Stimulated activated CD8-positive, alpha-beta memory T cell treated with anti-CD3 and anti-CD28 coated beads, Interleukin-15, amount 100 ng/mL, for 24 hours (primary cell): ENCODE data around the gene AKR7A2.

Experiments
- DNase-seq: peaks from one replicate; pipeline ENCODE4 v3.0.0-alpha.2; 2020; ENCODE audit warnings: low read depth

The AKR7A2 gene

DNA sequence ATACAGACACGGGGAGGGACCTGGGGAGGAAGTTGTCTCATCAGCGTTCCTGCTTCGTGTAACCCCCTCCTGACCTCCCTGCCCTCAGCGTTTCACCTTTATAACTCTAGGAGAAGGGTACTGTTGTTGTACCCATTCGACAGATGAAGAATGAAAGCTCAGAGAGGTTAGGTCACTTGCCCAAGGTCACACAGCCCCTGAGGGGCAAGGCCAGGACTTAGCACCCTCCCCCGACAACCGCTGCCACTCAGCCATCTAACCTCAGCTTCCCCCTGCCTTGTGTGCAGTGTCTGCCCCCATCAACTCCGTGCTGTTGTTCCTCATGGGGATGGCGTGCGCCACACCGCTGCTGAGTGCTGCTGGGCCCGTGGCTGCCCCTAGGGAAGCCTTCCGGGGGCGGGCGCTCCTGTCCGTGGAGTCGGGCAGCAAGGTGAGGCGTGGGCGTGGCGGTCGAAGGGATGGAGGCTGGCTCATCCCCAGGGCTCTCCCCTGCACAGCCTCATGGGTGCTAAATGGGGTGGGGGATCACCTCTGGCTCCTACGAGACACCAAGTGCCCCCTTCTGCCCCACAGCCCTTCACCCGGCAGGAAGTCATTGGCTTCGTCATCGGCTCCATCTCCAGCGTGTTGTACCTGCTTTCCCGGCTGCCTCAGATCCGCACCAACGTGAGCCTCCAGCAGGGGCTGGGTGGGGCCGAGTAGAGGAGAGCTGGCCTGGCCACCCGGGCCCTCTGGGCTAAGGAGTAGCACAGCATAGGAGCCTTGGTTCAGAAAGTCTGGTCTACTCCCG is 14.2 kb upstream of the AKR7A2 start:
- DNase-seq, result no peak

- no peak for DNase-seq
Measured at GRCh38 chr1:19325368-19325957, 13.5 kb upstream of the AKR7A2 start.

GRCh38 chr1:19324665-19324990 is 12.7 kb upstream of the AKR7A2 start:
- DNase-seq, result no peak

- DNase-seq, result no peak
Measured at GRCh38 chr1:19323987-19324664, 12.2 kb upstream of the AKR7A2 start.

GRCh38 chr1:19322481-19322880 is 10.5 kb upstream of the AKR7A2 start:
- no peak for DNase-seq

- DNase-seq, result no peak
Measured at GRCh38 chr1:19321071-19321470, 9.1 kb upstream of the AKR7A2 start.

- DNase-seq, result no peak
Measured at GRCh38 chr1:19319196-19319595, 7.3 kb upstream of the AKR7A2 start.

GRCh38 chr1:19317126-19317910 is 5.4 kb upstream of the AKR7A2 start:
- DNase-seq, result no peak

DNA sequence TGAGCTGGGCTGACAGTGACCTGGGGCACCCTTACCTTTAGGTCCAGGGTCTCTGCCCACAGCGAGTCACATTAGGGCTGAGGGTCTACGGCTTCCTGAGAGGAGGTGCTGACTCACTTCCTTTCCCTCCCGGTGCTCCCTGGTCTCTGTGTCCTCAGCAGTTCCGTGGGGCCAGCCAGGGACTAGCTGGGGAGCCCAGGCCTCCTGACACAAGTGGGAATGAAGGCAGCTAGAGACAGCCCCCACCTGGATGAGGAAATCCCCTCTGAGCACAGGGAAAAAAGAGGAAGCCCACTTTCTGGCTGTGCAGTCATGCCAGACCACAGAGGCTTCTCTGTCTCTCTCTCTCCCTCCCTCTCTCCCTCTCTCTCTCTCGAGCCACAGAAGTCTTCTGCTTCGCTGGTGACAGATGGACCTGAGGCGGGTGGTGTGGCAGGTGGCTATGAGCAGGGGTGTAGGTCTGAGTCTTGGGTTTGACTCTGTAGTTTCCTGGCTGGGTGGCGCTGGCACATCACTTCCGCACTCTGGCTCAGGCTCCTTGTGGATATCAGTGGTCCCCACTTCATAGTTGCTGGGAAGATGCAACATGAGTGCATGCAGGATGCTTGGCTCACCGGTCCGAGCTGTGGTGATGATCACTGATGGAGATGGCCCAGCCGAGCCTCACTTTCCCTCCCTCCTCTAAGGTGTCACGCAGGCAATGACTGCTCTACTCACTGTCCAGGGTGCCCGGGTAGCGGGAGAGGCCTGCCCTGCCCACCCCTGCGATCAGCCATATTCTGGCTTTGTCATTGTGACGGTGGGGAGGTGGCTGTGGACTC is 3.6 kb upstream of the AKR7A2 start:
- DNase-seq, result no peak

DNA sequence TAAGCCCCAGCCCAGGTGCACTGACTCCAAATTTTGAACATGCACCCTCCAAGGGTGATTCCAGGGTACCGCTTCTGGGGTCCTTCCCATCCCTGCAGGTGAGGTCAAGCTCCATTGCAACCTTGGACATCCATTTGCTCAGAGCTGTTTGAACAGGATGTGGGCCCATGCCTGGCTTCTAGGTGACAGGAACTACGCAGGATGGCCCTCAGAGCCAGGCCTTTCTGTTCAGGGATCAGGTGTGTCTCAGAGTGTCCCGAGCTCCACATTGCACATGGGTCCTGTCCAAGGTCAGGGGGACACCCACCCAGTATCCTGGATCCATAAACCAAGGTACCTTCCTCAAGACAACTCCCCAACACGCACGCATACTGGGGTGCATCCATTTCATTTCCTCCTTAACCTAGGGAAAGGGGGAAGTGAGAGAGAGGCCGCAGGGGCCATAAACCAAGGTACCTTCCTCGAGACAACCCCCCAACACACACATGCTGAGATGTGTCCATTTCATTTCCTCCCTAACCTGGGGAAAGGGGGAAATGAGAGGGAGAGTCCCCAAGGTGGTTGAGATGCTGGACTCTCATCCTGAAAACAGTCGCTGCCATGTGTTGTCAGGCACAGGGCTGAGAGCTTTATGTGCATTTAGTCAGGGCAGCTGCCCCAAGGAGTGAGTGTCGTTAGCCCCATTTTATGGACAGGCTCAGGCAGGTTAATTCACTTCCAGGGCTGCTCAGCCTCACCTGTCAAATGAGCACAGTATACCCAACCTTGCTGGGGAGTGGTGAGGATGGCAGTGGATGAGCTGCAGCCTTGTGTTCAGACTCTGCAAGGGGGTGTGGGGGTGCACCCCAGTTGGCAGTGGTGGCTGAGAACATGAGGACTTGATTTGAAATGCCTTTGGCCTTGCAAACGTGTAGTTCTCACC is 2.3 kb upstream of the AKR7A2 start:
- no peak for DNase-seq

DNA sequence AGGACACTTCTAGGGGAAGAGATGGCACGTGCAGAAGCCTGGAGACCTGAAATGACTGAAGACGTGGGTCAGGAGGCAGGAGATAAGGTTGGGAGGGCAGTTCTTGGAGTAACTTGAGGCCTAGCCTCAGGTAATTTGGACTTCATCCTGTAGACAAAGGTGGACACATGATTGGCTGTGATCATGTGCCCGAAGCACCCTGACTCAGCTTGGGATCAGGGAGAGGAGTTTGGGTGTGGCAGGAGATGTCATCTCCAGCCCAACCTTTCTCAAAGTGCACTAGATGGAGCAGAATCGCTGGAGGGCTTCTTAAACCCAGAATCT is 1.7 kb upstream of the AKR7A2 start:
- DNase-seq, result no peak

DNA sequence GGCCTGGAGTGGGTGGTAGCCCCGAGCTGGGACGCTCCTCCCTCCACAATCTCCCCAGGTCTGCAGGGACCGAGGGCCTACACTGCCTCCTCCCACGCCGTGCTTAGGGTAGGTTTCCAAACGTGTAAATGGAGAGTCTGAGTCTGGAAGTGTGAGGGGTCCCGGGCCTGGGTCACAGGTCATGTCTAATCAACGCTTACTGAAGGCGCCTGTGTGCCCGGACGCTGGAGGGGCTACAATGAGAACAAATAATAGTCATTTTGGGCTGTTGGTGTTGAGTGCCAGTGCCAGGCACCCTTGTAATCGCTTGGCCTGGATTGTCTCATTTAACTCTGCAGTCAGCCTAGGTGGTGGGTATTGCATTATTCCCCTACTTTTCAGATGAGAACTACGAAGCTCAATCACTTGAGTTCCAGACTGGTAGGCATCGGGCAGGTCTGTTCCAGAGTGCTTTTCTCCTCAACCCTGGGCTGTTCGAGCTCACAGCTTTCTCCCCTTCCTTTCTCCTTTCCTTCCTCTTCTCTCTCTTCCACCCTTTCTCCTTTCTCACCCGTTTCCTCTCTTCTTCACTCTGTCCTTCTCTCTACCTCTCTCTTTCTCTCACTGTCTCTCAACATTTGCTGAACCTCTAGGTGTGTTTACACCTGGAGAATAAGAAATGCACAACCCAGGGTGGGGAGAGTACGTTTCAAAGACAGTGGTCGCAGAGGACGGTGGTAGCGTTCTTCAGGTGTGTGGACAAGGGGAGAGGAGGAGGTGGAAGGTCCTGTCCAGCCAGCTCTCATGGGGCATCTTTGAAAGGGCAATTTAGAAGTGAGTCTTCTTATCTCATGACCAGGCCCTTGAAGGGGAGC is 1.1 kb upstream of the AKR7A2 start:
- DNase-seq, result no peak

DNA sequence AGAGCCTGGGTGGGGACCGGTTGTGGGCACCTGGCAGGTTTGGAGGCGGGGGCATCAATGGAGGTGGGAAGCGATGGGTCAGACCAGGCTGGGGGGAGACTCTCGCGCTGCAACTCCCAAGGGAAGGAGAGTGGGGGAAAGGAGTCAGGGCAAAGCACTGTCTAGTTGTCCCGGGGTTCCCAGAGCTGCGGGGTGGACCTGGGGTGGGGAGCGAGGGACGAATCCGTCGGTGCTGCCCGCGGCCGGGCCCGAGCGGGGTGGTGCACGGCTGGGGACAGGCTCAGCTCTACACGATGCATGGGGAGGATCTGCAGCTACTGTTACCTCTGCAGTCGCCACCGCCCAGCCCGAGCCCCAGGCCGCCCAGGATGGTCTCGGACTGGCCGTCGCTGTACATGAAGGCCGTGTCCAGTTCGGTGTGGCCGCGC is 427 bp downstream of the AKR7A2 start:
- DNase-seq, result no peak

DNA sequence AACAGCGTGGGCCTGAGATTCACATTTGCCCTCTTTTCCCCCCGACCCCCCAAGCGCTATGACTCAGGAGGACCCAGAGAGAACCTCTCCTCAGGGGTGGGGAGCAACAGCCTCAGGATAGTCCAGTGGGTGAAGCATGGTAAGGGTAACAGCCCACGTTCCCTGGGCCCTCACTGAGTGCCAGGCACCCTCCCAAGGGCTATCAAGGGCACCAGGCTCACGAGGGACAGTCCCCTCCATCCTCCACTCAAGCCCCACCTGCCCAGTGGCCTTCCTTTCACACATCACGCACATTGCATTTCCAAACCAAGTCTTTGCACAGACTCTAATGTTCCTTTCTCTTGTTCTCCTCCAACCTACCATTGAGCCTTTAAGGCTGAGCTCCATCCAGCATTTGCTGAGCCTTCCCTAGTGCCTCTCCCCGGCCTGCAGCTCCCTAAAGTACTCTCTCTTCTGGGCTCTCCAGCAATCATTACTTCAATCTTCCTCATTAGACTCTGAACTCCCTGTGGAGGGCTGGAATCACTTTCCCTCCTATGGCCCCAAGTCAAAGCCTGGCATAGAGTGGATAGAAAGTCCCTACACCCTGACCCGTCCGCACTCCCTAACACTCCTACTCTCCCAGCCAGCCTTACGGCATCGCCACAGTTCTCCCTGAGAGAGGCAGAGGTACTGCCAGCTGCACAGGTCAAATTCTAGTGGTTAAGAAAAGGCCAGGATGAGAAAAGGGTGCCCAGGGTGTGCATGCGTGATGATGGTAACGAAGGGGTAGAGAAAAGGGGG is 1.0 kb downstream of the AKR7A2 start:
- DNase-seq, result no peak

DNA sequence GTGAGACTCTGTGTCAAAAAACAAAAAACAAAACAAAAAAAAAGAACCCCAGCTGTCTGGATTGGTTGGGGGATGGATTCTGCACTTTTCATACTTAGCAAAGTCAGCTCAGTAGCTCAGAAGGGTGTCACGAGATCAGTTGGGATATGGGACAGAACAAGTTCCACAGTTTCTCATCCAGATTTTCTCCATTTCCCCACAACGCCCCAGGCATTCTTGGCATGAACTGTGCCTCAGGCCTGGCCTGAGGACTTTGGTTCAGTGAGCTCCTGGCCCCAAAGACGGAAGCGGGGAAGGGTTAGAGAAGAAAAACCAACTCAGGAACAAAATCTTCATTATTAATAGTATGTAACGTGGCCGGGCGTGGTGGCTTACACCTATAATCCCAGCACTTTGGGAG is 1.9 kb downstream of the AKR7A2 start:
- no peak for DNase-seq

DNA sequence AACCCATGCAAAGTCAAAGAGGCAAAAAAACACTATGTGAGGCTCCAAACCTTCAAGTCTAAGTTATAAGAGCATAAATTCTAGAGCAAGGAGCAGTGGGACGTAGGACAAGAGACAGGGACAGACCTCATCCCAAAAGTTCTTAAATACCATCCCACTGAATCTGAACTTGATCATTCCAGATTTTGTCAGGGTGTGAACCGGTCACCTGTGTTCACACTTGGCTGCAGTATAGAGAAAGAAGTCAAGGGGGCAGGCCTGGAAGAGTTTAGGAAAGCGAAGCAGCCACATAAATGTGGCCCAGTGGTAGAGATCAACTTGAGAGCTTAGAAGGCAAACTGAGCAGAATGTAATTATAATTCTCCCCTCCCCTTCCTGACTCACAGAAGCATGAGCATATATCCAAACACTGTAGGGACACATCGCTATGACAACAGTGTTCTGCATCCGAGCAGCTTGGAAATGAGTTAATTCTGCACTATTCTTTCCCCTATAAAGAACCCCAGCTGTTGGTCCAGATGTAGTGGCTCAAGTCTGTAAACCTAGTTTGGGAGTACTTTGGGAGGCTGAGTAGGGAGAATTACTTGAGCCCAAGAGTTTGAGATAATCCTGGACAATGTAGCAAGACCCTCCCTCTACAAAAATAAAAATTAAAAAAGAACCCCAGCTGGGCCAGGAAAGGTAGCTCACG is 2.7 kb downstream of the AKR7A2 start:
- DNase-seq, result no peak

GRCh38 chr1:19308509-19308907 is 3.4 kb downstream of the AKR7A2 start:
- DNase-seq, result no peak

DNA sequence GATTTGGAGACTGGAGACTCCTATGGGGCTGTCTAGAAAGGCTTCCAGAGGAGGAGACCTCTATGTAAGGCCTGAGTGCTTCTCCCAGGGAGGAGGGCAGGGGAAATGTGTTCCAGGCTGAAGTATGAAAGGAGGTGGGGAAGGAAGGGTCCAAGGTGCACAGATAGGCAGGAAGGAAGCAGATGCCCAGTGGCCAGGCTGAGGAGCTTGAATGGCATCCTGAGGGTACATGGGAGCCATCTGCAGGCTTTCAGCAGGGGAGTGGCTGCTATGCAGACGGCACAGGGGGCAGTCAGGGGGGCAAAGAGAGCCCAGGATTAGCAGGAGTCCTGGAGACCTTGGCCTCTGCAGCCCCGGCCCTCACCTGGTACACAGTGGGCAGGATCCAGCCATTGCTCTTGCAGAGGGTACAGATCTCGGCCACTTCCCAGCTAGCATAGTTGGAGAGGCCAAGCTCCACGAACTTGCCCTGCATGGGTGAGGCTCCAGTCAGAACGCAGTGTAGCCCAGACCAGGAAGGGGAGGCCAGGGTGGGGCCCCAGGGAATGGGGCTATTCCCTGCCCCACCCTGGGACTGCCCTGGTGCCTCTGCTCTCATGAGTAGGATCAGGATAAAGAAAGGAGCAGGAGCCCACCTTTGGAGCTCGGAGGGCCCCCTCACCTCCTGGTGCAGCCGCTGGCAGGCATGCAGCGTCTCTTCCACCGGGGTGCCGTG is 4.0 kb downstream of the AKR7A2 start:
- no peak for DNase-seq
